KMS-11 (cell line): Measurements from ENCODE around the gene PAX4.

Source experiments
- H2AFZ ChIP-seq: fragments of 200-600 bp; sonication (generic); 2 replicates; pipeline ENCODE4 v1.6.1; 2016; ENCODE audit warnings: antibody characterized with exemption, mixed run types, low read depth
- H3K27ac ChIP-seq: fragments of 200-600 bp; sonication (generic); 2 replicates; pipeline ENCODE4 v1.6.1; 2016; ENCODE audit warnings: mild to moderate bottlenecking, mixed run types
- H3K27me3 ChIP-seq: fragments of 200-600 bp; sonication (generic); 2 replicates; pipeline ENCODE4 v1.6.1; 2017; ENCODE audit warnings: mild to moderate bottlenecking, low read depth, mixed run types, moderate library complexity; ENCODE audit not compliant: insufficient read depth
- H3K36me3 ChIP-seq: fragments of 200-600 bp; sonication (generic); 2 replicates; pipeline ENCODE4 v1.6.1; 2017; ENCODE audit warnings: mild to moderate bottlenecking, mixed run types; ENCODE audit not compliant: insufficient read depth
- H3K4me1 ChIP-seq: fragments of 200-600 bp; sonication (generic); 2 replicates; pipeline ENCODE4 v1.6.1; 2016; ENCODE audit warnings: mild to moderate bottlenecking, low read depth, mixed run types; ENCODE audit not compliant: poor library complexity, severe bottlenecking
- H3K4me2 ChIP-seq: fragments of 200-600 bp; sonication (generic); 2 replicates; pipeline ENCODE4 v1.7.0; 2016; ENCODE audit warnings: mild to moderate bottlenecking, mixed run types
- H3K4me3 ChIP-seq: fragments of 200-600 bp; sonication (generic); IDR thresholded peaks from 2 replicates; pipeline ENCODE4 v1.6.1; 2017; ENCODE audit warnings: low read depth, low read length, mixed read lengths; ENCODE audit not compliant: insufficient read depth
- H3K79me2 ChIP-seq: fragments of 200-600 bp; sonication (generic); 2 replicates; pipeline ENCODE4 v1.6.1; 2016; ENCODE audit warnings: low read depth, mixed run types; ENCODE audit not compliant: insufficient read depth
- H3K9ac ChIP-seq: fragments of 200-600 bp; sonication (generic); 2 replicates; pipeline ENCODE4 v1.6.1; 2016; ENCODE audit warnings: mild to moderate bottlenecking, mixed run types
- H4K20me1 ChIP-seq: fragments of 200-600 bp; sonication (generic); 2 replicates; pipeline ENCODE4 v1.6.1; 2016; ENCODE audit warnings: mild to moderate bottlenecking, mixed run types; ENCODE audit not compliant: insufficient read depth
- CTCF ChIP-seq: fragments of 200-600 bp; sonication (generic); conservative IDR thresholded peaks from 2 replicates; pipeline ENCODE4 v1.6.1; 2017; ENCODE audit warnings: low read depth, mild to moderate bottlenecking, antibody characterized with exemption, low read length, moderate library complexity, mixed read lengths

Gene PAX4

GRCh38 chr7:127635659-127636285 is 17.8 kb upstream of the PAX4 start:
- Histone ChIP-seq H3K79me2 (no peaks in the 10 kb centered on the region), H2AFZ (no peak overlapping the region), H3K27ac (no peak overlapping the region), H3K4me3 (no peak overlapping the region), H3K27me3 (no peaks in the 10 kb centered on the region), H3K36me3 (no peaks in the 10 kb centered on the region), H4K20me1 (no peaks in the 10 kb centered on the region), H3K4me1 (no peaks in the 10 kb centered on the region), H3K9ac (no peak overlapping the region), H3K4me2 (no peak overlapping the region)
- no peak for TF ChIP-seq CTCF

GRCh38 chr7:127632276-127632910 is 14.5 kb upstream of the PAX4 start:
- H3K4me3 ChIP-seq: no peak overlapping the region
- no peaks in the 10 kb centered on the region for H3K79me2 ChIP-seq
- no peaks in the 10 kb centered on the region for H3K36me3 ChIP-seq
- no peak overlapping the region for H3K27ac ChIP-seq
- no peak overlapping the region for H3K9ac ChIP-seq
- H3K4me2 ChIP-seq: no peak overlapping the region
- H2AFZ ChIP-seq: no peak overlapping the region
- TF ChIP-seq CTCF: no peak
- H4K20me1 ChIP-seq: no peaks in the 10 kb centered on the region
- no peaks in the 10 kb centered on the region for H3K27me3 ChIP-seq
- no peaks in the 10 kb centered on the region for H3K4me1 ChIP-seq

GRCh38 chr7:127629268-127629854 is 11.4 kb upstream of the PAX4 start:
- Histone ChIP-seq H3K27ac (no peak overlapping the region), H3K27me3 (no peaks in the 10 kb centered on the region), H4K20me1 (no peaks in the 10 kb centered on the region), H3K4me1 (no peaks in the 10 kb centered on the region), H3K36me3 (no peaks in the 10 kb centered on the region), H3K79me2 (no peaks in the 10 kb centered on the region), H3K4me3 (no peak overlapping the region), H3K9ac (no peak overlapping the region), H3K4me2 (no peak overlapping the region), H2AFZ (no peak overlapping the region)
- TF ChIP-seq CTCF: peak; percentile 65

GRCh38 chr7:127628445-127628844 is 10.5 kb upstream of the PAX4 start:
- Histone ChIP-seq H3K4me1 (no peaks in the 10 kb centered on the region), H3K27me3 (no peaks in the 10 kb centered on the region), H4K20me1 (no peaks in the 10 kb centered on the region), H3K9ac (no peak overlapping the region), H2AFZ (no peak overlapping the region), H3K4me2 (no peak overlapping the region), H3K36me3 (no peaks in the 10 kb centered on the region), H3K79me2 (no peaks in the 10 kb centered on the region), H3K4me3 (no peak overlapping the region), H3K27ac (no peak overlapping the region)
- TF ChIP-seq CTCF: no peak
